Activated CD4-positive, alpha-beta T cell treated with anti-CD3 and anti-CD28 coated beads, Interleukin-2, amount 10 ng/mL, durations not matched to agents 7 days and 5 days (primary cell): Measurements from ENCODE around the gene MSRB2. TPM values are rescaled to one million over a fixed set of nuclear protein-coding genes. Genes with fewer than 3 reads are reported as not detected.

Experiments
- CTCF ChIA-PET: fragments of 350-600 bp; sonication (Branson Sonifier 250); formaldehyde crosslinking; loops from one replicate; lab custom pipeline; 2021; ENCODE audit warnings: antibody characterized with exemption; lab: Charles Lee
- POLR2A ChIA-PET: fragments of 350-600 bp; sonication (Branson Sonifier 250); formaldehyde crosslinking; loops from one replicate; lab custom pipeline; 2021; ENCODE audit warnings: antibody characterized with exemption; lab: Charles Lee
- DNase-seq: peaks from one replicate; pipeline ENCODE4 v3.0.0-alpha.2; 2020
- H3K27ac Mint-ChIP-seq: one replicate; pipeline ENCODE4 v1.8.0; 2021; ENCODE audit warnings: mild to moderate bottlenecking, moderate library complexity, mixed read lengths
- H3K27me3 Mint-ChIP-seq: one replicate; pipeline ENCODE4 v1.8.0; 2021; ENCODE audit warnings: mixed read lengths
- H3K36me3 Mint-ChIP-seq: one replicate; pipeline ENCODE4 v1.8.0; 2021; ENCODE audit warnings: low read depth, mixed read lengths
- H3K4me1 Mint-ChIP-seq: one replicate; pipeline ENCODE4 v1.8.0; 2021; ENCODE audit warnings: mixed read lengths
- H3K4me3 Mint-ChIP-seq: one replicate; pipeline ENCODE4 v1.8.0; 2021; ENCODE audit warnings: mild to moderate bottlenecking, moderate library complexity, mixed read lengths
- H3K9me3 Mint-ChIP-seq: one replicate; pipeline ENCODE4 v1.8.0; 2021; ENCODE audit warnings: mixed read lengths
- total RNA-seq, 2 experiments: library from RNA; stranded (reverse); gene quantifications; one replicate each; pipeline ENCODE4 v1.2.3, GENCODE V29; 2021

The MSRB2 gene
- total RNA-seq, 2 experiments from 2014 or later, result 6.5 to 9.2 TPM

GRCh38 chr10:23079700-23080099 lies 15.7 kb upstream of the MSRB2 start:
- Mint-ChIP-seq H3K27ac (no peak overlapping the region), H3K9me3 (peaks cover 1% of the 10 kb centered on the region), H3K4me3 (no peak overlapping the region), H3K27me3 (peaks cover 38% of the 10 kb centered on the region), H3K4me1 (no peaks in the 10 kb centered on the region), H3K36me3 (no peaks in the 10 kb centered on the region)
- POLR2A ChIA-PET, result interaction anchor here (0.7 kb wide), 1 partner anchor 17 kb away, joined by 3 read pairs; no protein-coding TSS in a partner anchor
- CTCF ChIA-PET, result interaction anchor here (0.9 kb wide), 1 partner anchor 374 kb away, joined by 3 read pairs; no protein-coding TSS in a partner anchor
- DNase-seq, result no peak

DNA sequence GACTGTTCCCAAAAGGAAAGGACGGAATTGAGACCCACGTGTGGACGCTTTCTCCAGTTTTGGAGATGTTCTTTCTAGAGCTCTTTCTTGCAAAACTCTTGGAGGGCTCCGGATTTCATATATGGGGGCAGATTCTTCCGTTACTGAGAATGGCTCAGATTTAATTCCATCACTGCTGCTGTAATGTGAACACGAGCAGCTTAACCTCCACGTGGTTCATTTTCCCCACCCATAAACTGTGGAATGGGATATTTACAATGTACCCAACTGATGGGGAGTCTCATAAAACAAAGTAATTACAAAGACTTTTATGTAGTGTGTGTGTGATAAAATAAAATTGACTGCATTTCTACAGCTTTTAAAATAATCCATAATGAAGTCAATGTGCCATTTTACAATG lies 15.1 kb upstream of the MSRB2 start:
- no peaks in the 10 kb centered on the region for H3K4me1 Mint-ChIP-seq
- H3K27me3 Mint-ChIP-seq, result peaks cover 41% of the 10 kb centered on the region
- no peak overlapping the region for H3K27ac Mint-ChIP-seq
- ChIA-PET CTCF (interaction anchor here (1.0 kb wide), 1 partner anchor 34 kb away, joined by 3 read pairs; no protein-coding TSS in a partner anchor), POLR2A (interaction anchor here (0.7 kb wide), 1 partner anchor 17 kb away, joined by 3 read pairs; no protein-coding TSS in a partner anchor)
- H3K4me3 Mint-ChIP-seq, result no peak overlapping the region
- H3K9me3 Mint-ChIP-seq, result peaks cover 3% of the 10 kb centered on the region
- DNase-seq, result no peak
- no peaks in the 10 kb centered on the region for H3K36me3 Mint-ChIP-seq

- peaks cover 3% of the 10 kb centered on the region for H3K9me3 Mint-ChIP-seq
- no peak for DNase-seq
- H3K4me3 Mint-ChIP-seq, result no peak overlapping the region
- POLR2A ChIA-PET, result no interaction called here
- H3K27me3 Mint-ChIP-seq, result peaks cover 43% of the 10 kb centered on the region
- CTCF ChIA-PET, result interaction anchor here (1.0 kb wide), 1 partner anchor 33 kb away, joined by 3 read pairs; no protein-coding TSS in a partner anchor
- no peaks in the 10 kb centered on the region for H3K4me1 Mint-ChIP-seq
- no peaks in the 10 kb centered on the region for H3K36me3 Mint-ChIP-seq
- H3K27ac Mint-ChIP-seq, result no peak overlapping the region
These were observed 14.1 kb upstream of the MSRB2 start for GRCh38 chr10:23081221-23081750.

GRCh38 chr10:23081891-23082290 lies 13.5 kb upstream of the MSRB2 start:
- Mint-ChIP-seq H3K9me3 (peaks cover 3% of the 10 kb centered on the region), H3K27ac (no peak overlapping the region), H3K4me1 (no peaks in the 10 kb centered on the region), H3K36me3 (no peaks in the 10 kb centered on the region), H3K4me3 (no peak overlapping the region), H3K27me3 (peaks cover 45% of the 10 kb centered on the region)
- no peak for DNase-seq
- ChIA-PET CTCF (no interaction called here), POLR2A (no interaction called here)

- ChIA-PET CTCF (no interaction called here), POLR2A (no interaction called here)
- Mint-ChIP-seq H3K36me3 (no peaks in the 10 kb centered on the region), H3K4me1 (no peaks in the 10 kb centered on the region), H3K9me3 (peaks cover 5% of the 10 kb centered on the region), H3K27me3 (peaks cover 33% of the 10 kb centered on the region), H3K4me3 (no peak overlapping the region), H3K27ac (no peak overlapping the region)
- DNase-seq, result no peak
These were observed 6.8 kb upstream of the MSRB2 start for GRCh38 chr10:23088609-23089008.

DNA sequence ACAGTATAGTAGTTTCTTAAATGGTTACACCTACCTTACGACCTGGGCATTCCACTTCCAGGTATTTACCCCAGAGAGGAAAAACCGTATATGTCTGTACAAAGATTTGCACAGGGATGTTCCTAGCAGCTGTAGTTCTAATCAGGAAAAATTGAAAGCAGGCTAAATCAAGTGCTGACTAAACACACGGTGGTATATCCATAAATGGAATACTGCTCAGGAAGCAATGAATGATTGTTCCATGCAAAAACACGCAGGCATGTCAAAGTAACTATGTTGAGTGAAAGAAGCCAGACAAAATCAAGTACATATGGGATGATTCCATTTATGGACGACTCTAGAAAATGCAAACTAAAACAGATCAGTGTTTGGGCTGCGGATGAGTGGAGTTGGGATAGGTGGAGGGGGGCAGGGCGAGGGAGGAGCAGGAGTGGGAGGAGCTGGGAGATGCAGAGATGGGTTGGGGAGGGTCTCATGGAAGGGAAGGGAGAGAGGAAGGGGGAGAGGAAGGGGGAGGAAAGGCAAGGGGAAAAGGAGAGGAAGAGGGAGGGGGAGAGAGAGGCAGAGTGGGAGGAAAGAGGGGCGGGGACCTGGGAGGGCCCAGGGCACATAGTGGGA lies 484 bp upstream of the MSRB2 start:
- POLR2A ChIA-PET, result no interaction called here
- CTCF ChIA-PET, result no interaction called here

DNA sequence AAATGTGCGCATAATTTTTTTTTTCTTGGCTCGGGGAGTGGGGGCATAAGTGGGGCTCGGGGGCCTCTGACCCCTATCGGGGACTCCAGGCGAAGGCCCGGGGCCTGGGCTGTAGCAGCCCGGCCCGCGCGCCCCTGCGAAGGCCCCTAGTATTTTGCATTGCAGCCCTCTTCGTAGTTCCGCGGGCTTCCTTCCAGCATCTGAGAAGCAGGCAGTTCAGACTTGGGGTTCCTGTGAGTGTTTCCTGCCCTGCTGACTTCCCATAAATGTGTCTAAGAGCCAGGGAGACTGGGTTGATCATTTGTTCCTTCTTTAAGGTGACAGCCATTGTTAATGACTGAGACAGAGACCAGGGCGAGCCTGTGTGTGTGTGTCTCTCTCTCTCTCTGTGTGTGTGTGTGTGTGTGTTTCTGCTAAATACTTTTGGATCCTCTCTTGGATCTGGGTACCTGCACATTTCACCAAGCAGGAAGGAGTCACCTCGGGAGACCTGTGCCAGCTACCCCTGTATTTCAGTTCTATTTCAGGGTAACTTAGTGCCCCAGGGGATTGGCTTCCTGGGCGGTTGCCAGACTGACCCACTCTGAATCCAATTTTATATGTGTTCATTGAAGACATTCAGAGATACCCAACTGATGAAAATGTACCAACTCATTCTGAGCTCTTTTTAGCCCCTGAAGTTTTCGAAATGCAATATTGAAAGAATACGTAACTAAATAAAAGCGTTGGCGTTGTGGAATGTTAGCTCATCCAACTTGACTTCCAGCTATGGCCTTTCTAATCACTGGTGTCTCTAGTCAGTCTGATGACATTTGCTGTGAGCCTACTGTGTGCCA lies 805 bp downstream of the MSRB2 start:
- ChIA-PET POLR2A (no interaction called here), CTCF (interaction anchor here (1.3 to 1.4 kb wide), 2 partner anchors 10 to 13 kb away, joined by 3 to 4 read pairs; no protein-coding TSS in a partner anchor)
- Mint-ChIP-seq H3K27me3 (peaks cover 15% of the 10 kb centered on the region), H3K27ac (peak overlapping the region; percentile 87), H3K36me3 (peaks cover 7% of the 10 kb centered on the region), H3K4me1 (peaks cover 35% of the 10 kb centered on the region), H3K4me3 (peak overlapping the region; percentile 85), H3K9me3 (peaks cover 2% of the 10 kb centered on the region)
- DNase-seq, result peak; percentile 33

More for the DNA sequence above, 484 bp upstream of the MSRB2 start:
- peaks cover 24% of the 10 kb centered on the region for H3K4me1 Mint-ChIP-seq
- DNase-seq, result no peak
- peaks cover 2% of the 10 kb centered on the region for H3K36me3 Mint-ChIP-seq
- peak overlapping the region; percentile 16 for H3K27ac Mint-ChIP-seq
- peaks cover 19% of the 10 kb centered on the region for H3K27me3 Mint-ChIP-seq
- H3K9me3 Mint-ChIP-seq, result peaks cover 2% of the 10 kb centered on the region
- peak overlapping the region; percentile 74 for H3K4me3 Mint-ChIP-seq

GRCh38 chr10:23096802-23097549 lies 1.6 kb downstream of the MSRB2 start:
- DNase-seq, result peak; percentile 15
- ChIA-PET POLR2A (interaction anchor here (0.6 kb wide), 1 partner anchor 17 kb away, joined by 3 read pairs; no protein-coding TSS in a partner anchor), CTCF (interaction anchor here (1.3 to 1.4 kb wide), 2 partner anchors 11 to 12 kb away, joined by 3 to 4 read pairs; no protein-coding TSS in a partner anchor)
- Mint-ChIP-seq H3K4me3 (peak overlapping the region; percentile 85), H3K4me1 (peaks cover 35% of the 10 kb centered on the region), H3K27me3 (peaks cover 11% of the 10 kb centered on the region), H3K9me3 (no peaks in the 10 kb centered on the region), H3K27ac (peak overlapping the region; percentile 87), H3K36me3 (peaks cover 11% of the 10 kb centered on the region)

DNA sequence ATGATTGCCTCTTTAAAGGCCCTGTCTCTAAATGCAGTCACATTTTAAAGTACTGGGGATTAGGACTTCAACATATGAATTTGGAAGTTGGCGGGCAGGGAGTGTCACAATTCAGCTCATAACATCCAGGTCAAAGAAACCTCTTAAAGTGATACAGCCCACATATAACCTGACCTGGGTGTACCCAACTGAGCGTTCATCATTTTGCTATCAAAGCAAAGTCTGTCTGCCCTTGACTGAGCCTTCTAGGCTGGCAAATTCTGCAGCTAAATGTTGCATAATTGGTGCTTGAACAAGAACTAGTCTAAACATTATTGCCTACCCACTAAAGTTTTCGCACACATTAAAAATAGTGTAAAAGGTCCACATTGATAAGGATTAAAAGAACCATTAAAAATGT lies 3.7 kb downstream of the MSRB2 start:
- H3K36me3 Mint-ChIP-seq, result peaks cover 12% of the 10 kb centered on the region
- H3K4me3 Mint-ChIP-seq, result no peak overlapping the region
- no peak for DNase-seq
- no peaks in the 10 kb centered on the region for H3K9me3 Mint-ChIP-seq
- peaks cover 35% of the 10 kb centered on the region for H3K4me1 Mint-ChIP-seq
- ChIA-PET POLR2A (no interaction called here), CTCF (no interaction called here)
- no peak overlapping the region for H3K27ac Mint-ChIP-seq
- peaks cover 2% of the 10 kb centered on the region for H3K27me3 Mint-ChIP-seq

GRCh38 chr10:23099816-23100215 lies 4.4 kb downstream of the MSRB2 start:
- Mint-ChIP-seq H3K36me3 (peaks cover 16% of the 10 kb centered on the region), H3K4me3 (no peak overlapping the region), H3K27ac (no peak overlapping the region), H3K27me3 (no peaks in the 10 kb centered on the region), H3K4me1 (peaks cover 35% of the 10 kb centered on the region), H3K9me3 (no peaks in the 10 kb centered on the region)
- ChIA-PET POLR2A (no interaction called here), CTCF (no interaction called here)
- no peak for DNase-seq

DNA sequence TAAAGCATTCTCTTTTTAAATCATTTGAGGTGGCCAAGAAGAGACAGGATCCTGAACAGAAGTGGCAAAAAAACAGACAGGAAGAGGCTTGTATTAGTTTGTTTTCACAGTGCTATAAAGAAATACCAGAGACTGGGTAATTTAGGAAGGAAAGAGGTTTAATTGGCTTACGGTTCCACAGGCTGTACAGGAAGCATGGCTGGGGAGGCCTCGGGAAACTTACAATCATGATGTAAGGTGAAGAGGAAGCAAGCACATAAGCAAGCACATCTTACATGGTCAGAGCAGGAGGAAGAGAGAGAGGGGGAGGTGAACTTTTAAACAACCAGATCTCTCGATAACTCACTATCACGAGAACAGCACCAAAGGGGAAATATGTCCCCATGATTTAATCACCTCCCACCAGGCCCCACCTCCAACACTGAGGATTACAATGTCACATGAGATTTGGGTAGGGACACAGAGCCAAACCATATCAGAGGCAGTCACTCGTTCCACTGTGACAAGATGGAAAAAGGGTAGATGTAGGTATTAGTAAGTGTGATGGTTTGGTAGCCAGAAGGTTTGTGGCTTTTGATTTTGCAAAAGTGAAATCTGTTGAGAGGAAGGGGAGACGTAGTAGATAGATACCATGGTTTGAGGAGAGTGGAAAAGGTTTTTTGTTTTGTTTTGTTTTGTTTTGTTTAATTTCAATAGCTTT lies 5.1 kb downstream of the MSRB2 start:
- ChIA-PET CTCF (no interaction called here), POLR2A (no interaction called here)
- Mint-ChIP-seq H3K27ac (no peak overlapping the region), H3K27me3 (no peaks in the 10 kb centered on the region), H3K9me3 (no peaks in the 10 kb centered on the region), H3K4me3 (no peak overlapping the region), H3K4me1 (peaks cover 35% of the 10 kb centered on the region), H3K36me3 (peaks cover 17% of the 10 kb centered on the region)
- no peak for DNase-seq
